HCT116 (cell line): ENCODE measurements around the gene GPX4. TPM values are rescaled to one million over a fixed set of nuclear protein-coding genes. Genes with fewer than 3 reads are reported as not detected.

Experiments used
- ATAC-seq: fragments of 200-7000 bp; cut with Tn5 transposase; 2 replicates; pipeline ENCODE4 v1.9.1; 2020; ENCODE audit warnings: mild to moderate bottlenecking, moderate library complexity
- BruUV-seq: library from RNA; stranded (reverse); fragments of 400-500 nt; replicated peaks from 2 replicates; lab custom pipeline; 2021; lab: Mats Ljungman, UMichigan
- CTCF ChIA-PET: fragments of 300-600 bp; sonication (Branson Sonifier 250); formaldehyde crosslinking; loops from one replicate; lab custom pipeline; 2021; ENCODE audit warnings: antibody characterized with exemption; lab: Charles Lee
- POLR2A ChIA-PET: fragments of 300-600, 350-600 bp; sonication (Branson Sonifier 250); formaldehyde crosslinking; loops from one replicate; lab custom pipeline; 2021; ENCODE audit warnings: antibody characterized with exemption; lab: Charles Lee
- RAD21 ChIA-PET, 2 experiments: fragments of 300-600 bp; sonication (Branson Sonifier 250); formaldehyde crosslinking; loops; one replicate each; lab custom pipeline; 2023; ENCODE audit warnings: low total read pairs in 2 of 2; ENCODE audit not compliant: uncharacterized antibody in 2 of 2, unreplicated experiment in 2 of 2, low non-redundant PET in 1 of 2; lab: Charles Lee
- DNase-seq: peaks from one replicate; pipeline ENCODE4 v3.0.0-alpha.2; 2010; ENCODE audit warnings: low read depth, low spot score
- H2AFZ ChIP-seq: fragments of 200-600 bp; shearing (Covaris generic), sonication (generic); 2 replicates; pipeline ENCODE4 v1.6.1; 2017; ENCODE audit warnings: low read depth, mixed run types, mixed read lengths, antibody characterized with exemption, low read length; ENCODE audit not compliant: poor library complexity, severe bottlenecking
- H3K27ac ChIP-seq: 2 replicates; pipeline ENCODE4 v1.5.1; 2012; ENCODE audit warnings: low read depth, low read length
- H3K27me3 ChIP-seq: fragments of 200-600 bp; sonication (generic); 2 replicates; pipeline ENCODE4 v1.6.1; 2016; ENCODE audit warnings: mixed run types, low read length, mixed read lengths; ENCODE audit not compliant: insufficient read depth
- H3K36me3 ChIP-seq, 2 experiments: fragments of 200-500 bp in 1 of 2; fragments of 200-600 bp in 1 of 2; sonication (Bioruptor generic) in 1 of 2; sonication (generic) in 1 of 2; 2 replicates each; pipeline versions ENCODE4 v1.5.1 to v1.6.1; 2014 to 2016; ENCODE audit warnings: low read length in 2 of 2, inconsistent platforms in 1 of 2, mixed read lengths in 1 of 2, mixed run types in 1 of 2; ENCODE audit not compliant: insufficient read depth in 2 of 2, control insufficient read depth in 1 of 2
- H3K4me1 ChIP-seq, 2 experiments: fragments of 200-600 bp in 1 of 2; sonication (generic) in 1 of 2; 2 replicates each; pipeline versions ENCODE4 v1.5.1 to v1.6.1; 2012 to 2017; ENCODE audit warnings: low read length in 2 of 2, inconsistent platforms in 1 of 2, mild to moderate bottlenecking in 1 of 2, mixed read lengths in 1 of 2, mixed run types in 1 of 2, moderate library complexity in 1 of 2; ENCODE audit not compliant: insufficient read depth in 2 of 2, control insufficient read depth in 1 of 2
- H3K4me2 ChIP-seq: fragments of 200-600 bp; sonication (generic); 2 replicates; pipeline ENCODE4 v1.6.1; 2017; ENCODE audit warnings: mixed run types, low read length, mixed read lengths
- H3K4me3 ChIP-seq, 2 experiments: fragments of 200-600 bp in 1 of 2; sonication (generic) in 1 of 2; replicated peaks in 1 of 2; 2 replicates each; pipeline ENCODE4 v1.5.1; 2011 to 2016; ENCODE audit warnings: low read length in 2 of 2, control low read depth in 1 of 2, low read depth in 1 of 2, mild to moderate bottlenecking in 1 of 2, mixed read lengths in 1 of 2, mixed run types in 1 of 2
- H3K79me2 ChIP-seq: fragments of 200-600 bp; sonication (generic); 2 replicates; pipeline ENCODE4 v1.6.1; 2017; ENCODE audit warnings: mild to moderate bottlenecking, mixed run types, low read length, moderate library complexity, mixed read lengths; ENCODE audit not compliant: insufficient read depth
- H3K9ac ChIP-seq: fragments of 200-600 bp; sonication (generic); 2 replicates; pipeline ENCODE4 v1.6.1; 2016; ENCODE audit warnings: low read length, mixed read lengths
- H3K9me2 ChIP-seq: fragments of 200-600 bp; sonication (generic), shearing (Covaris generic); 2 replicates; pipeline ENCODE4 v1.6.1; 2017; ENCODE audit warnings: mixed run types, mild to moderate bottlenecking, moderate library complexity; ENCODE audit not compliant: insufficient read depth
- H3K9me3 ChIP-seq, 2 experiments: fragments of 200-500 bp in 1 of 2; fragments of 200-600 bp in 1 of 2; sonication (Bioruptor generic) in 1 of 2; sonication (generic) in 1 of 2; 2 replicates each; pipeline ENCODE4 v1.6.1; 2014 to 2017; ENCODE audit warnings: low read length in 2 of 2, mixed read lengths in 2 of 2, inconsistent platforms in 1 of 2, low read depth in 1 of 2, mild to moderate bottlenecking in 1 of 2, mixed run types in 1 of 2, moderate library complexity in 1 of 2; ENCODE audit not compliant: control insufficient read depth in 1 of 2, insufficient read depth in 1 of 2
- H4K20me1 ChIP-seq: fragments of 200-600 bp; sonication (generic), shearing (Covaris generic); 2 replicates; pipeline ENCODE4 v1.6.1; 2017; ENCODE audit warnings: mixed run types, mild to moderate bottlenecking, moderate library complexity; ENCODE audit not compliant: insufficient read depth
- CBX3 ChIP-seq: IDR thresholded peaks from 2 replicates; pipeline ENCODE4 v1.6.1; 2012; ENCODE audit warnings: low read depth
- CEBPB ChIP-seq: IDR thresholded peaks from 2 replicates; pipeline ENCODE4 v1.6.1; 2012; ENCODE audit warnings: low read depth
- EGR1 ChIP-seq: IDR thresholded peaks from 2 replicates; pipeline ENCODE4 v1.6.1; 2012; ENCODE audit warnings: low read depth
- ELF1 ChIP-seq: IDR thresholded peaks from 2 replicates; pipeline ENCODE4 v1.6.1; 2012; ENCODE audit warnings: low read depth, borderline replicate concordance
- EZH2phosphoT487 ChIP-seq: fragments of 200-600 bp; IDR thresholded peaks from 2 replicates; pipeline ENCODE4 v1.6.1; 2018; ENCODE audit warnings: antibody characterized with exemption, borderline replicate concordance
- FOSL1 ChIP-seq: IDR thresholded peaks from 2 replicates; pipeline ENCODE4 v1.6.1; 2012; ENCODE audit warnings: low read depth
- JUND ChIP-seq: IDR thresholded peaks from 2 replicates; pipeline ENCODE4 v1.6.1; 2012
- POLR2A ChIP-seq: IDR thresholded peaks from 2 replicates; pipeline ENCODE4 v1.7.0; 2011; ENCODE audit warnings: borderline replicate concordance; ENCODE audit not compliant: insufficient read depth, insufficient read length; ENCODE audit errors: extremely low read depth
- RAD21 ChIP-seq: IDR thresholded peaks from 2 replicates; pipeline ENCODE4 v1.6.1; 2012; ENCODE audit warnings: low read depth, mild to moderate bottlenecking
- YY1 ChIP-seq: IDR thresholded peaks from 2 replicates; pipeline ENCODE4 v1.6.1; 2011; ENCODE audit warnings: low read length, low read depth, moderate library complexity, mild to moderate bottlenecking; ENCODE audit not compliant: insufficient replicate concordance; ENCODE audit errors: extremely low read depth
- ZNF274 ChIP-seq: fragments of 200-500 bp; sonication (Bioruptor generic); IDR thresholded peaks from 2 replicates; pipeline ENCODE4 v1.6.1; 2014; ENCODE audit warnings: mild to moderate bottlenecking, low read depth, low read length, inconsistent platforms
- intact Hi-C: fragments of 100-400 bp; cut with micrococcal nuclease; formaldehyde crosslinking; loops from 2 replicates; pipeline ENCODE4 v1.10.0; 2022
- total RNA-seq: library from RNA; stranded (reverse); gene quantifications from one replicate; pipeline ENCODE4 v1.2.1, GENCODE V29; 2021; ENCODE audit not compliant: unreplicated experiment
- TF ChIP-seq, protein P1 (sequence below), 3 experiments: fragments of 200-600 bp in 1 of 3; sonication (generic) in 1 of 3; IDR thresholded peaks in 2 of 3; conservative IDR thresholded peaks in 1 of 3; 2 replicates each; pipeline ENCODE4 v1.5.1; 2012 to 2017; ENCODE audit warnings: low read depth in 2 of 3, low read length in 2 of 3, antibody characterized with exemption in 1 of 3, borderline replicate concordance in 1 of 3, control low read depth in 1 of 3, mild to moderate bottlenecking in 1 of 3, mixed read lengths in 1 of 3, mixed run types in 1 of 3, moderate library complexity in 1 of 3; ENCODE audit not compliant: insufficient read depth in 1 of 3
- TF ChIP-seq, protein P2 (sequence below): IDR thresholded peaks from 2 replicates; pipeline ENCODE4 v1.6.1; 2011; ENCODE audit warnings: mild to moderate bottlenecking, low read length, moderate library complexity; ENCODE audit not compliant: insufficient replicate concordance; ENCODE audit errors: extremely low read depth

Gene GPX4
- total RNA-seq, 1 experiment from 2014 or later: 481 TPM

DNA sequence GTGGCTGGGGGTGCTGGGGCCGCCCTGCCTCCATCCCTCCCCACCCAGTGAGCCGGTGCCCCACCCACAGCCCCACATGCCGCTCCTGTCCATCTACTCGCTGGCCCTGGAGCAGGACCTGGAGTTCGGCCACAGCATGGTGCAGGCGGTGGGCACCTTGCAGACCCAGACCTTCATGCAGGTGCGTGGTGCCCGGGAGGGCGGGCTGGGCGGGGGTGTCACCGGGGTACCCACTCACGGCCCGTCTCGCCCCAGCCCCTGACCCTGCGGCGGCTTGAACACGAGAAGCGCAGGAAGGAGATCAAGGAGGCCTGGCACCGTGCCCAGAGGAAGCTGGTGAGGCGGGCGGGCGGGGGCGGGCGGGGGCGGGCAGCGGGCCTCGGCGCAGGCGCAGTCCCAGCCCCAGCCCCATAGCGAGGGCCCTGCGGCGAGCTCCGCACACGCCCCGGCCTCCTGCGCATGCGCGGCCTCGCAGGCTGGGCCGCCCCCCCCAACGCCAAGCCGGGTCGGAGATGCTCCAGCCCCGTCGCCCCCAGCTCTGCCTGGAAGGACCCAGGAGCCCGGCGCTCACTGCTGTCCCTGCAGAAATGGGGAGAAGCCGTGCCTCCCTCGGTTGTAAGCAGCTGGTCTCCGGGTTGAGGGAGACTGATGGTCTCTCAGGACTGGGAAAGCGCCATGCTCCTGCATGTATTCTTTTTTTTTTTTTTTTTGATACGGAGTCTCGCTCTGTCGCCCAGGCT is 29.1 kb upstream of the GPX4 start:
- peaks cover under 1 to 16% of the 10 kb centered on the region in 2 experiments for H3K4me1 ChIP-seq
- peak overlapping the region; percentile 50 for H3K27ac ChIP-seq
- CTCF ChIA-PET: interaction anchor here (1.4 to 4.9 kb wide), 2 partner anchors 10 to 91 kb away, joined by 3 to 20 read pairs; partner anchors contain the start of gene WDR18
- TF ChIP-seq CBX3 (no peak), ELF1 (no peak), FOSL1 (no peak), CEBPB (no peak), YY1 (no peak), POLR2A (peak; percentile 19), ZNF274 (no peak), EZH2phosphoT487 (no peak), EGR1 (0 out of 2 replicates have a peak, but pooled peaks have one; percentile 36), JUND (no peak), RAD21 (no peak)
- TF ChIP-seq, protein P1, sequence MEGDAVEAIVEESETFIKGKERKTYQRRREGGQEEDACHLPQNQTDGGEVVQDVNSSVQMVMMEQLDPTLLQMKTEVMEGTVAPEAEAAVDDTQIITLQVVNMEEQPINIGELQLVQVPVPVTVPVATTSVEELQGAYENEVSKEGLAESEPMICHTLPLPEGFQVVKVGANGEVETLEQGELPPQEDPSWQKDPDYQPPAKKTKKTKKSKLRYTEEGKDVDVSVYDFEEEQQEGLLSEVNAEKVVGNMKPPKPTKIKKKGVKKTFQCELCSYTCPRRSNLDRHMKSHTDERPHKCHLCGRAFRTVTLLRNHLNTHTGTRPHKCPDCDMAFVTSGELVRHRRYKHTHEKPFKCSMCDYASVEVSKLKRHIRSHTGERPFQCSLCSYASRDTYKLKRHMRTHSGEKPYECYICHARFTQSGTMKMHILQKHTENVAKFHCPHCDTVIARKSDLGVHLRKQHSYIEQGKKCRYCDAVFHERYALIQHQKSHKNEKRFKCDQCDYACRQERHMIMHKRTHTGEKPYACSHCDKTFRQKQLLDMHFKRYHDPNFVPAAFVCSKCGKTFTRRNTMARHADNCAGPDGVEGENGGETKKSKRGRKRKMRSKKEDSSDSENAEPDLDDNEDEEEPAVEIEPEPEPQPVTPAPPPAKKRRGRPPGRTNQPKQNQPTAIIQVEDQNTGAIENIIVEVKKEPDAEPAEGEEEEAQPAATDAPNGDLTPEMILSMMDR (IDR thresholded peaks at IDR 0.05 in 2 of 3, conservative IDR thresholded peaks at IDR 0.05 in 1 of 3; ENCODE audit: borderline replicate concordance in 1 of 3, insufficient read depth in 1 of 3, low read depth in 2 of 3, low read length in 2 of 3): no peak
- TF ChIP-seq, protein P2, sequence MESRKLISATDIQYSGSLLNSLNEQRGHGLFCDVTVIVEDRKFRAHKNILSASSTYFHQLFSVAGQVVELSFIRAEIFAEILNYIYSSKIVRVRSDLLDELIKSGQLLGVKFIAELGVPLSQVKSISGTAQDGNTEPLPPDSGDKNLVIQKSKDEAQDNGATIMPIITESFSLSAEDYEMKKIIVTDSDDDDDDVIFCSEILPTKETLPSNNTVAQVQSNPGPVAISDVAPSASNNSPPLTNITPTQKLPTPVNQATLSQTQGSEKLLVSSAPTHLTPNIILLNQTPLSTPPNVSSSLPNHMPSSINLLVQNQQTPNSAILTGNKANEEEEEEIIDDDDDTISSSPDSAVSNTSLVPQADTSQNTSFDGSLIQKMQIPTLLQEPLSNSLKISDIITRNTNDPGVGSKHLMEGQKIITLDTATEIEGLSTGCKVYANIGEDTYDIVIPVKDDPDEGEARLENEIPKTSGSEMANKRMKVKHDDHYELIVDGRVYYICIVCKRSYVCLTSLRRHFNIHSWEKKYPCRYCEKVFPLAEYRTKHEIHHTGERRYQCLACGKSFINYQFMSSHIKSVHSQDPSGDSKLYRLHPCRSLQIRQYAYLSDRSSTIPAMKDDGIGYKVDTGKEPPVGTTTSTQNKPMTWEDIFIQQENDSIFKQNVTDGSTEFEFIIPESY: no peak
- TF ChIP-seq, all 23 proteins: peak for 2
- Histone ChIP-seq H2AFZ (no peak overlapping the region), H4K20me1 (no peaks in the 10 kb centered on the region), H3K9ac (no peak overlapping the region), H3K9me3 (no peaks in the 10 kb centered on the region), H3K36me3 (peaks cover 0 to 7% of the 10 kb centered on the region in 2 experiments; a peak in 1 of 4 replicates), H3K27me3 (no peaks in the 10 kb centered on the region), H3K9me2 (no peaks in the 10 kb centered on the region), H3K79me2 (no peaks in the 10 kb centered on the region), H3K4me3 (peak overlapping the region; percentile 30 to 32; a peak in 3 of 4 replicates), H3K4me2 (peak overlapping the region; percentile 65)
- ATAC-seq: peak; percentile 80
- no TSS peak for BruUV-seq
- POLR2A ChIA-PET: interaction anchor here (0.7 to 1.2 kb wide), 3 partner anchors 9 to 33 kb away, joined by 3 to 8 read pairs (median 3); no protein-coding TSS in a partner anchor
- RAD21 ChIA-PET: interaction anchor here in 1 of 2 experiments (0.7 kb wide), 1 partner anchor 150 kb away, joined by 3 read pairs; no protein-coding TSS in a partner anchor
- intact Hi-C loops: no loop called here
- no peak for DNase-seq
